ENCODE data around the gene CSNK1G2.

CSNK1G2 gene

GRCh38 chr19:1947651-1948209 lies 6.8 kb downstream of the CSNK1G2 start:
- H3K4me3 ChIP-seq (ENCODE audit: low read depth, low read length): no peak overlapping the region
- DNase-seq (ENCODE audit: low read depth): no peak
- TF ChIP-seq, protein P1, sequence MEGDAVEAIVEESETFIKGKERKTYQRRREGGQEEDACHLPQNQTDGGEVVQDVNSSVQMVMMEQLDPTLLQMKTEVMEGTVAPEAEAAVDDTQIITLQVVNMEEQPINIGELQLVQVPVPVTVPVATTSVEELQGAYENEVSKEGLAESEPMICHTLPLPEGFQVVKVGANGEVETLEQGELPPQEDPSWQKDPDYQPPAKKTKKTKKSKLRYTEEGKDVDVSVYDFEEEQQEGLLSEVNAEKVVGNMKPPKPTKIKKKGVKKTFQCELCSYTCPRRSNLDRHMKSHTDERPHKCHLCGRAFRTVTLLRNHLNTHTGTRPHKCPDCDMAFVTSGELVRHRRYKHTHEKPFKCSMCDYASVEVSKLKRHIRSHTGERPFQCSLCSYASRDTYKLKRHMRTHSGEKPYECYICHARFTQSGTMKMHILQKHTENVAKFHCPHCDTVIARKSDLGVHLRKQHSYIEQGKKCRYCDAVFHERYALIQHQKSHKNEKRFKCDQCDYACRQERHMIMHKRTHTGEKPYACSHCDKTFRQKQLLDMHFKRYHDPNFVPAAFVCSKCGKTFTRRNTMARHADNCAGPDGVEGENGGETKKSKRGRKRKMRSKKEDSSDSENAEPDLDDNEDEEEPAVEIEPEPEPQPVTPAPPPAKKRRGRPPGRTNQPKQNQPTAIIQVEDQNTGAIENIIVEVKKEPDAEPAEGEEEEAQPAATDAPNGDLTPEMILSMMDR (IDR thresholded peaks at IDR 0.05; ENCODE audit: low read depth, low read length, missing control alignments): no peak

- no peak for DNase-seq (ENCODE audit: low read depth)
- no peak overlapping the region for H3K4me3 ChIP-seq (ENCODE audit: low read depth, low read length)
- TF ChIP-seq, protein P1 (IDR thresholded peaks at IDR 0.05; ENCODE audit: low read depth, low read length, missing control alignments): no peak
Measured at GRCh38 chr19:1949304-1950101, 8.5 kb downstream of the CSNK1G2 start.

DNA sequence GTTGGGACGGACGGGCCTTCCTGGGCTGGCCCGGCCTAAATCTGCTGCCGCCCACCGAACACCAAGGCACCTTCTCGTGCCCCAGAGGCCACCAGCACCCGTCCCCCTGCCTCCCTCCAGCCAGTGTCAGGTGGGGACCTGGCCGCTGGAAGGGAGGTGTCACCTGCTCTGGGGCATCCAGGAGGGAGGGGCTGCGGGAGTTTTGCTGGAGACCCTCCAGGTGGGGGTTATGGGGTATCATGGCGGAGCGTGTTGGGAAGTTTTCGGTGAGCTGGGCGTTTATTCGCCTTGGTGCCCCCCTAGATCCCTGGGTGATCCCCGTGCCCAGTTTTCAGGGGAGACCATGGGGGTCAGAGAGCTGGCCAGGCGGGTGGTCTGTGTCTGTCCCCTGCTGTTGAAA lies 9.7 kb downstream of the CSNK1G2 start:
- TF ChIP-seq, protein P1 (IDR thresholded peaks at IDR 0.05; ENCODE audit: low read depth, low read length, missing control alignments): no peak
- DNase-seq (ENCODE audit: low read depth): no peak
- H3K4me3 ChIP-seq (ENCODE audit: low read depth, low read length): no peak overlapping the region

DNA sequence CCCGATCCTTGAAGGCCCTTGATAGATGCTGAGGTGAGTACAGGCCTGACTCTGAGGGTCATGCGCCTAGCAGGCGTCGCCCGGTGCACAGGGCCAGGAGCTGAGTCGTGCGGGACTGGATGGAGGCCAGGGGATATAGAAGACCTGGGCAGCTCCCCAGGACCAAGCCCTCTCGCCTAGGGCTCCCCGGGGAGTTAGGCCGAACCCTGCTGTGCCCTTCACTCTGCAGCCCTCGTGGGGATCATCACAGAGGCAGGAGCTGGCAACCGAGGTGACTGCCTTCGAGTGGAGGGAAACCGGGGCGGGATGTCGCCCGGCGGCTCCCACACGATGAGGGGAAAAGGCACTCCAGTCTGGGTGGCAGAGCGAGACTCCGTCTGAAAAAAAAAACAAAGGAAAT lies 11.7 kb downstream of the CSNK1G2 start:
- no peak overlapping the region for H3K4me3 ChIP-seq (ENCODE audit: low read depth, low read length)
- no peak for DNase-seq (ENCODE audit: low read depth)
- TF ChIP-seq, protein P1 (IDR thresholded peaks at IDR 0.05; ENCODE audit: low read depth, low read length, missing control alignments): no peak

- no peak overlapping the region for H3K4me3 ChIP-seq (ENCODE audit: low read depth, low read length)
- TF ChIP-seq, protein P1 (IDR thresholded peaks at IDR 0.05; ENCODE audit: low read depth, low read length, missing control alignments): no peak
- no peak for DNase-seq (ENCODE audit: low read depth)
Measured at GRCh38 chr19:1953037-1953436, 12.1 kb downstream of the CSNK1G2 start.

DNA sequence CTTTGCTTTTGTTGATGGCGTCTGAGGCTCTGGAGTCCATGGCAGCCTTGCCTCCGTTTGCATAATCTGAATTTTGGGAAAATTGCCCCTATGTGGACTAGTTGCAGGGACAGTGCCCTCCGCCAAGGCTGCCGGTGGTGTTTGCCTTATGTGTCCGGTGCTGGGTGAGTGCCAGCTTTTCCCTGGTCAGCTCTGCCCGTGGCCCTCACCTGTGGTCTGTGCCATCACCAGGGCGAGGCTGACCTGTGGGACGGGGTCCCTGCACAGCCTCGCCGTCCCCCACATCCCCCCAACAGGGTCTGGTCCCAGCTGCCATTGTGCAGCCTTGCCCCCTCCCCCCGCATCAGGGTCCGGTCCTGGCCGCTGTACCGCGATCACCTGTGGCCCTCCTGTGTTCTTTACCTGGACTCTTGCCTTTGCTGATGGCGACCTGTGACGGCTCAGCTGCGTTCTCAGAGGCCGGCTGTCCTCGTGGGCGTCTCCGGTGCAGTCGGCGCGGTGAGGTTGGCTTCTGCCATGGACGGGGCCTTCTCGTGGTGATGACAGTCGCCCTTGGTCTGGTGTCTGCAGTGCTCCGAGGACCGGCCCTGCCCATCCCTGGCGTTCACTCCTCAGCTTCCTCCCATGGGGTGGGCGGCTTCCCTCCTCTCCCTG lies 12.6 kb downstream of the CSNK1G2 start:
- TF ChIP-seq, protein P1 (IDR thresholded peaks at IDR 0.05; ENCODE audit: low read depth, low read length, missing control alignments): no peak
- H3K4me3 ChIP-seq (ENCODE audit: low read depth, low read length): no peak overlapping the region
- DNase-seq (ENCODE audit: low read depth): no peak
